Measurements from ENCODE around the gene CCDC167. TPM values are rescaled to one million over a fixed set of nuclear protein-coding genes. Genes with fewer than 3 reads are reported as not detected.

The CCDC167 gene
- total and polyA plus RNA-seq, 2 of the 8 experiments (the other 6 are each of a cell fraction or from before 2014, with no cell fraction given): 11.0 to 26.5 TPM

- Histone ChIP-seq H3K4ac (replicated peaks; ENCODE audit: insufficient read length, low read depth, low read length) (no peak overlapping the region), H3K4me2 (ENCODE audit: insufficient read depth in 1 of 2, low read depth in 2 of 2, low read length in 2 of 2) (no peak overlapping the region), H2AFZ (ENCODE audit: low read length) (no peak overlapping the region), H3K27me3 (replicated peaks in 1 of 4; ENCODE audit: control insufficient read depth in 3 of 4, extremely low read depth in 1 of 4, insufficient read depth in 3 of 4, low read length in 3 of 4) (peaks cover 23 to 52% (median 42%) of the 10 kb centered on the region in 4 experiments), H2BK15ac (ENCODE audit: low read length) (no peak overlapping the region), H2BK12ac (ENCODE audit: low read depth, low read length) (no peak overlapping the region), H3K18ac (ENCODE audit: extremely low read depth, low read length) (no peak overlapping the region), H4K20me1 (replicated peaks in 1 of 2; ENCODE audit: control insufficient read depth in 1 of 2, insufficient read depth in 2 of 2, low read length in 2 of 2) (no peaks in the 10 kb centered on the region), H4K8ac (ENCODE audit: extremely low read depth, insufficient read depth, low read length) (peak overlapping the region; percentile 15; the same call in 1 of the 2 replicates), H2BK20ac (ENCODE audit: low read length) (no peak overlapping the region), H3K9me3 (ENCODE audit: insufficient read depth in 2 of 2, low read depth in 1 of 2, low read length in 1 of 2) (no peaks in the 10 kb centered on the region), H3K79me2 (ENCODE audit: control insufficient read depth in 1 of 2, insufficient read depth in 2 of 2, low read length in 2 of 2) (no peaks in the 10 kb centered on the region), H3K4me3 (ENCODE audit: extremely low read depth in 1 of 4, insufficient read depth in 2 of 4, low read depth in 3 of 4, low read length in 4 of 4) (no peak overlapping the region), H3K14ac (ENCODE audit: insufficient read length) (no peak overlapping the region), H3K9ac (replicated peaks in 1 of 4; ENCODE audit: extremely low read depth in 1 of 4, low read depth in 3 of 4, low read length in 3 of 4) (no peak overlapping the region), H2BK120ac (replicated peaks; ENCODE audit: low read depth, low read length) (no peak overlapping the region), H2AK5ac (ENCODE audit: low read depth, low read length) (no peak overlapping the region), H3K4me1 (replicated peaks in 1 of 4; ENCODE audit: control insufficient read depth in 3 of 4, insufficient read depth in 4 of 4, low read length in 3 of 4) (peaks cover 0 to 16% (median 7%) of the 10 kb centered on the region in 4 experiments; a peak in 5 of 7 replicates), H3K23me2 (ENCODE audit: low read depth, low read length) (peaks cover 12% of the 10 kb centered on the region; the same call in 1 of the 2 replicates), H3K79me1 (ENCODE audit: low read depth, low read length) (no peaks in the 10 kb centered on the region), H3K36me3 (ENCODE audit: control insufficient read depth in 2 of 4, insufficient read depth in 4 of 4, low read length in 3 of 4) (no peaks in the 10 kb centered on the region), H4K91ac (replicated peaks; ENCODE audit: insufficient read length, low read length) (no peak overlapping the region), H3K23ac (ENCODE audit: insufficient read length) (no peak overlapping the region), H3K56ac (replicated peaks; ENCODE audit: insufficient read length, low read depth, low read length) (no peak overlapping the region), H3K27ac (ENCODE audit: low read depth, low read length) (no peak overlapping the region), H2BK5ac (ENCODE audit: low read depth, low read length) (no peak overlapping the region), H4K5ac (ENCODE audit: insufficient read length, low read depth, low read length) (no peak overlapping the region)
- ChIA-PET POLR2A (ENCODE audit: partially characterized antibody) (interaction anchor here (1.0 to 2.4 kb wide), 6 partner anchors 13 to 280 kb away, joined by 3 to 7 read pairs (median 4); no protein-coding TSS in a partner anchor), CTCF (ENCODE audit: partially characterized antibody) (interaction anchor here (0.7 to 13.8 kb wide), 36 partner anchors 10 to 304 kb away, joined by 3 to 308 read pairs (median 5); partner anchors contain the start of gene CCDC167)
- DNase-seq (ENCODE audit: low read depth in 1 of 2, low spot score in 2 of 2): peak in 1 of 2 experiments; percentile 71
- TF ChIP-seq CHD1 (IDR thresholded peaks at IDR 0.05; ENCODE audit: low read depth, low read length) (no peak), EP300 (IDR thresholded peaks at IDR 0.05; ENCODE audit: borderline replicate concordance in 1 of 2, low read depth in 2 of 2, low read length in 2 of 2) (no peak), RAD21 (IDR thresholded peaks at IDR 0.05 in 1 of 2, conservative IDR thresholded peaks at IDR 0.05 in 1 of 2; ENCODE audit: low read depth in 2 of 2, low read length in 2 of 2) (peak; percentile 71 to 80), CTCF (IDR thresholded peaks at IDR 0.05; ENCODE audit: control extremely low read depth in 1 of 3, insufficient read depth in 1 of 3, low read depth in 1 of 3, low read length in 3 of 3) (peak; percentile 72 to 85 (median 80))
- no peak for FAIRE-seq
- 54% methylated on average over 5 of the region's 6 CpGs; no CpG with 5 or more reads in 1 of the 2 experiments for WGBS, 2 experiments (ENCODE audit: extremely low coverage in 1 of 2, insufficient coverage in 1 of 2, insufficient read length in 1 of 2, insufficient replicate concordance in 2 of 2, low coverage in 1 of 2, low lambda C conversion rate in 2 of 2, missing lambda C conversion rate in 1 of 2)
These were observed 38.4 kb upstream of the CCDC167 start for GRCh38 chr6:37538107-37538506.
